HEK293T (cell line): ENCODE data around the gene ZNF296.

Experiments used
- BHLHE40 ChIP-seq: fragments of 450-650 bp; IDR thresholded peaks from 2 replicates; pipeline ENCODE4 v1.6.1; 2016; ENCODE audit warnings: mild to moderate bottlenecking, moderate library complexity, borderline replicate concordance
- ELF4 ChIP-seq: fragments of 450-650 bp; IDR thresholded peaks from 2 replicates; pipeline ENCODE4 v1.6.1; 2017; ENCODE audit warnings: antibody characterized with exemption
- FOXA1 ChIP-seq: fragments of 450-650 bp; IDR thresholded peaks from 2 replicates; pipeline ENCODE4 v1.6.1; 2016; ENCODE audit warnings: mild to moderate bottlenecking
- FOXM1 ChIP-seq: fragments of 450-650 bp; IDR thresholded peaks from 2 replicates; pipeline ENCODE4 v1.6.1; 2017; ENCODE audit warnings: mild to moderate bottlenecking, borderline replicate concordance
- NFRKB ChIP-seq: fragments of 450-650 bp; IDR thresholded peaks from 2 replicates; pipeline ENCODE4 v1.6.1; 2016; ENCODE audit warnings: mild to moderate bottlenecking, moderate library complexity
- SP1 ChIP-seq: fragments of 450-650 bp; IDR thresholded peaks from 2 replicates; pipeline ENCODE4 v1.6.1; 2017
- SUZ12 ChIP-seq: fragments of 450-650 bp; IDR thresholded peaks from 2 replicates; pipeline ENCODE4 v1.6.1; 2016; ENCODE audit warnings: mild to moderate bottlenecking
- TARDBP ChIP-seq: fragments of 450-650 bp; IDR thresholded peaks from 2 replicates; pipeline ENCODE4 v1.6.1; 2016
- TF ChIP-seq, protein P1 (sequence below): fragments of 450-650 bp; IDR thresholded peaks from 2 replicates; pipeline ENCODE4 v1.6.1; 2016

DNA sequence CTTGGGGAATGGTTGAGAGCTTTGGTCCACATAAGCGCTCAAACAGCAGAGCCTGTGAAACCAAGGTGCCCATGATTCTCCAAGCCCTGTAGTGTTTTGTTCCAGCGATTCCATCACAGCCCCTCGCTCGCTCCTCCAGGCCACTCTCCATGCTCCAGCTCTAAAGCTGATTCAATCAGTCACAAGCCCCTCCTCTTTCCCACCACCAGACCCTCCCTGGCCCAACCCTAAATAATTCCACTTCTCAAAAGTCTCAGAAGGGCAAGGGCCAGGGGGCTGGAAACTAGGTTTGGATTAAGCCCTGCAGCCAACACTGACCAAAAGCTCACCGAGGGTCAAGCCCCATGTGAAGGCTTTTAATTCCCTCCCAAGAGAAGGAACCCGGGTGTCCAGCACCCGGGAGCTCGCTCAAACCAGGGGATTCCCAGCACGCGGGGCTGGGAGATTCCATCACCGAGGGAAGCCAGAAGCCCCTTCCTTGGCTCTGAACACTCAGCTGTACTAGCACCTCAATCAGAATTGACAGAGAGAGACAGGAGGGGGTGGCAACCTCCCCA lies 1.5 kb downstream of the ZNF296 start:
- TF ChIP-seq BHLHE40 (no peak), FOXA1 (no peak), TARDBP (no peak), NFRKB (no peak), FOXM1 (no peak), SUZ12 (no peak), SP1 (no peak), ELF4 (no peak)
- TF ChIP-seq, protein P1, sequence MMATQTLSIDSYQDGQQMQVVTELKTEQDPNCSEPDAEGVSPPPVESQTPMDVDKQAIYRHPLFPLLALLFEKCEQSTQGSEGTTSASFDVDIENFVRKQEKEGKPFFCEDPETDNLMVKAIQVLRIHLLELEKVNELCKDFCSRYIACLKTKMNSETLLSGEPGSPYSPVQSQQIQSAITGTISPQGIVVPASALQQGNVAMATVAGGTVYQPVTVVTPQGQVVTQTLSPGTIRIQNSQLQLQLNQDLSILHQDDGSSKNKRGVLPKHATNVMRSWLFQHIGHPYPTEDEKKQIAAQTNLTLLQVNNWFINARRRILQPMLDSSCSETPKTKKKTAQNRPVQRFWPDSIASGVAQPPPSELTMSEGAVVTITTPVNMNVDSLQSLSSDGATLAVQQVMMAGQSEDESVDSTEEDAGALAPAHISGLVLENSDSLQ = no peak
